ENCODE results near the gene H2AZ1. TPM values are rescaled to one million over a fixed set of nuclear protein-coding genes. Genes with fewer than 3 reads are reported as not detected.

The H2AZ1 gene
- polyA plus RNA-seq, 1 donor (not counting 4 experiments of a cell fraction or from before 2014, with no cell fraction given) = 452 TPM

DNA sequence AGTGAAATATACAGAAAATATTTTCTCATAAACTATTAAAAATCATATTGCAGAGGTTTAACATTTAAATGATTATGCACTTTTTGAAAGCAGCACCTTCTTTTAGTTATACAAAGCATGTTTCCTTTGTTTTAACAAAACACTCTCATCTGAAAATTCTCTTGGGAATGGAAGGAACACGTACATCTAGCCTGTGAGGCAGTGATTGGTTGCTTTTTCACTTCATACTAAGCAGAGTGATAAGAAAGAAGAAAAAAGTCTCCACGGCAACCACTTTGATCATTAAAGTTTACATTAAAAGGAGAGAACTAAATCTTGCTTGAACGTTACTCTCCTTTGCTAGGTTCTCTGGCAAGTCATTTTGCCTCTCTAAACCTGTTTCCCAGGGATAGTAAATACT lies 41.7 kb upstream of the H2AZ1 start:
- dilution Hi-C loops (cut with MboI; ENCODE audit: extremely low pct_ligation_motif_present, low sequenced_read_pairs) = no loop called here
- H3K27ac ChIP-seq (ENCODE audit: control insufficient read depth, insufficient read depth, low read length) = no peak overlapping the region
- no peaks in the 10 kb centered on the region for H3K36me3 ChIP-seq (ENCODE audit: control insufficient read depth in 2 of 2, extremely low read depth in 1 of 2, insufficient read depth in 2 of 2, low read length in 2 of 2)
- no peaks in the 10 kb centered on the region for H3K79me2 ChIP-seq (ENCODE audit: control insufficient read depth, insufficient read depth, low read length)
- H3K4me1 ChIP-seq (ENCODE audit: control insufficient read depth, extremely low read depth, insufficient read depth, low read length) = no peaks in the 10 kb centered on the region
- H3K9me3 ChIP-seq (ENCODE audit: control insufficient read depth, low read depth, low read length) = no peaks in the 10 kb centered on the region
- TF ChIP-seq EZH2 (IDR thresholded peaks at IDR 0.05; ENCODE audit: low read length) = no peak
- no peak for TF ChIP-seq CTCF (optimal IDR thresholded peaks at IDR 0.05 in 1 of 3, IDR thresholded peaks at IDR 0.05 in 1 of 3, conservative IDR thresholded peaks at IDR 0.05 in 1 of 3; ENCODE audit: extremely low read depth in 1 of 3, insufficient read depth in 2 of 3, low read length in 3 of 3)
- H3K9me1 ChIP-seq (ENCODE audit: control insufficient read depth, extremely low read depth, insufficient read depth, low read length) = no peaks in the 10 kb centered on the region
- no peaks in the 10 kb centered on the region for H3K27me3 ChIP-seq (ENCODE audit: control insufficient read depth, extremely low read depth, insufficient read depth, low read length)
- H4K20me1 ChIP-seq (ENCODE audit: control insufficient read depth, extremely low read depth, insufficient read depth, low read length) = no peaks in the 10 kb centered on the region
- H2AFZ ChIP-seq (ENCODE audit: control insufficient read depth, low read length) = peak overlapping the region; percentile 20
- no peak overlapping the region for H3K9ac ChIP-seq (ENCODE audit: control insufficient read depth, extremely low read depth, insufficient read depth, low read length)
- DNase-seq (ENCODE audit: low read depth, low spot score) = no peak
- no peak for FAIRE-seq
- H3K4me2 ChIP-seq (ENCODE audit: control insufficient read depth, extremely low read depth, insufficient read depth, low read depth, low read length) = no peak overlapping the region
- no peak overlapping the region for H3K4me3 ChIP-seq (ENCODE audit: control insufficient read depth in 2 of 3, extremely low read depth in 1 of 3, insufficient read depth in 2 of 3, low read depth in 1 of 3, low read length in 3 of 3)

GRCh38 chr4:99987681-99988080 lies 37.6 kb upstream of the H2AZ1 start:
- DNase-seq (ENCODE audit: low read depth, low spot score) (no peak), FAIRE-seq (no peak)
- Histone ChIP-seq H3K27ac (ENCODE audit: control insufficient read depth, insufficient read depth, low read length) (no peak overlapping the region), H3K4me2 (ENCODE audit: control insufficient read depth, extremely low read depth, insufficient read depth, low read depth, low read length) (no peak overlapping the region), H3K4me1 (ENCODE audit: control insufficient read depth, extremely low read depth, insufficient read depth, low read length) (no peaks in the 10 kb centered on the region), H3K36me3 (ENCODE audit: control insufficient read depth in 2 of 2, extremely low read depth in 1 of 2, insufficient read depth in 2 of 2, low read length in 2 of 2) (no peaks in the 10 kb centered on the region), H4K20me1 (ENCODE audit: control insufficient read depth, extremely low read depth, insufficient read depth, low read length) (no peaks in the 10 kb centered on the region), H3K9me3 (ENCODE audit: control insufficient read depth, low read depth, low read length) (no peaks in the 10 kb centered on the region), H3K27me3 (ENCODE audit: control insufficient read depth, extremely low read depth, insufficient read depth, low read length) (no peaks in the 10 kb centered on the region), H2AFZ (ENCODE audit: control insufficient read depth, low read length) (no peak overlapping the region), H3K4me3 (ENCODE audit: control insufficient read depth in 2 of 3, extremely low read depth in 1 of 3, insufficient read depth in 2 of 3, low read depth in 1 of 3, low read length in 3 of 3) (no peak overlapping the region), H3K9me1 (ENCODE audit: control insufficient read depth, extremely low read depth, insufficient read depth, low read length) (no peaks in the 10 kb centered on the region), H3K79me2 (ENCODE audit: control insufficient read depth, insufficient read depth, low read length) (no peaks in the 10 kb centered on the region), H3K9ac (ENCODE audit: control insufficient read depth, extremely low read depth, insufficient read depth, low read length) (no peak overlapping the region)
- TF ChIP-seq EZH2 (IDR thresholded peaks at IDR 0.05; ENCODE audit: low read length) = no peak
- TF ChIP-seq CTCF (optimal IDR thresholded peaks at IDR 0.05 in 1 of 3, IDR thresholded peaks at IDR 0.05 in 1 of 3, conservative IDR thresholded peaks at IDR 0.05 in 1 of 3; ENCODE audit: extremely low read depth in 1 of 3, insufficient read depth in 2 of 3, low read length in 3 of 3) = no peak
- dilution Hi-C loops (cut with MboI; ENCODE audit: extremely low pct_ligation_motif_present, low sequenced_read_pairs) = no loop called here

Measured in keratinocyte (primary cell).